GM12878 (cell line): Measurements from ENCODE around the gene VASH2. TPM values are rescaled to one million over a fixed set of nuclear protein-coding genes. Genes with fewer than 3 reads are reported as not detected.
A peak's percentile ranks its signal among the peaks of the same experiment; 100 is the strongest.

Experiments
- ATAC-seq: fragments of 200-7000 bp; cut with Tn5 transposase; 3 replicates; pipeline ENCODE4 v1.9.1; 2020; ENCODE audit warnings: mild to moderate bottlenecking, moderate library complexity
- BruUV-seq: library from RNA; stranded (reverse); fragments of 400-500 nt; replicated peaks from 2 replicates; lab custom pipeline; 2021; lab: Mats Ljungman, UMichigan
- CTCF ChIA-PET: fragments of 300-600 bp; sonication (Branson Sonifier 250); formaldehyde crosslinking; extraction: SDS; loops from one replicate; lab custom pipeline; 2021; ENCODE audit warnings: inconsistent platforms; lab: Yijun Ruan, JAX
- POLR2A ChIA-PET: fragments of 350-600 bp; formaldehyde crosslinking; extraction: SDS; loops from one replicate; lab custom pipeline; 2021; ENCODE audit warnings: inconsistent platforms; lab: Charles Lee
- RAD21 ChIA-PET: fragments of 300-600 bp; sonication (Branson Sonifier 250); formaldehyde crosslinking; loops from one replicate; lab custom pipeline; 2023; ENCODE audit warnings: antibody characterized with exemption; ENCODE audit not compliant: unreplicated experiment; lab: Charles Lee
- SMC1A ChIA-PET: fragments of 300-600 bp; sonication (Branson Sonifier 250); formaldehyde crosslinking; loops from one replicate; lab custom pipeline; 2023; ENCODE audit not compliant: unreplicated experiment, uncharacterized antibody; lab: Charles Lee
- DNase-seq: peaks from one replicate; pipeline ENCODE4 v3.0.0-alpha.2; 2011; ENCODE audit warnings: low read depth, low spot score
- FAIRE-seq: peaks from 3 replicates; lab custom pipeline; 2011; peaks lifted over from hg19 to GRCh38; lab: Jason Lieb, UNC
- H2AFZ ChIP-seq: 2 replicates; pipeline ENCODE4 v1.6.0; 2011; ENCODE audit warnings: low read depth, low read length, control low read depth; ENCODE audit not compliant: control insufficient read depth
- H3K27ac ChIP-seq: 2 replicates; pipeline ENCODE4 v1.5.1; 2011; ENCODE audit warnings: control low read depth; ENCODE audit not compliant: control insufficient read depth, insufficient read depth
- H3K27me3 ChIP-seq, 2 experiments: replicated peaks in 1 of 2; 2 replicates each; pipeline versions ENCODE4 v1.6.0 to v1.6.1; 2011; ENCODE audit warnings: low read length in 1 of 2; ENCODE audit not compliant: control insufficient read depth in 2 of 2, insufficient read depth in 2 of 2
- H3K36me3 ChIP-seq, 2 experiments: 2 replicates each; pipeline ENCODE4 v1.5.1; 2011; ENCODE audit warnings: low read length in 1 of 2; ENCODE audit not compliant: control insufficient read depth in 2 of 2, insufficient read depth in 2 of 2
- H3K4me1 ChIP-seq: 2 replicates; pipeline ENCODE4 v1.6.1; 2011; ENCODE audit warnings: mild to moderate bottlenecking, low read length, moderate library complexity, mixed read lengths; ENCODE audit not compliant: control insufficient read depth, insufficient read depth
- H3K4me2 ChIP-seq: 2 replicates; pipeline ENCODE4 v1.6.0; 2011; ENCODE audit warnings: control low read depth; ENCODE audit not compliant: control insufficient read depth, insufficient read depth
- H3K4me3 ChIP-seq: fragments of 200-600 bp; sonication (generic); 2 replicates; pipeline ENCODE4 v1.5.1; 2016
- H3K79me2 ChIP-seq: 2 replicates; pipeline ENCODE4 v1.6.0; 2011; ENCODE audit warnings: low read length; ENCODE audit not compliant: control insufficient read depth, insufficient read depth
- H3K9ac ChIP-seq: 2 replicates; pipeline ENCODE4 v1.8.0; 2011; ENCODE audit warnings: low read length, control low read depth, mixed read lengths; ENCODE audit not compliant: control insufficient read depth, insufficient read depth
- H3K9me3 ChIP-seq: replicated peaks from 3 replicates; pipeline ENCODE4 v1.5.1; 2011; ENCODE audit warnings: mild to moderate bottlenecking, low read length; ENCODE audit not compliant: control insufficient read depth, insufficient read depth
- H4K20me1 ChIP-seq: 2 replicates; pipeline ENCODE4 v1.6.0; 2011; ENCODE audit not compliant: control insufficient read depth, insufficient read depth
- CREB1 ChIP-seq: IDR thresholded peaks from 2 replicates; pipeline ENCODE4 v1.6.1; 2012; ENCODE audit warnings: low read depth, mild to moderate bottlenecking, inconsistent platforms
- IKZF2 ChIP-seq, 2 experiments: fragments of 450-650 bp; IDR thresholded peaks; 2 replicates each; pipeline ENCODE4 v1.6.1; 2017; ENCODE audit warnings: mild to moderate bottlenecking in 2 of 2, moderate library complexity in 2 of 2
- RELB ChIP-seq: fragments of 450-650 bp; IDR thresholded peaks from 2 replicates; pipeline ENCODE4 v1.6.1; 2017; ENCODE audit warnings: low read depth, mild to moderate bottlenecking, moderate library complexity
- WGBS: methylation state at CpG from one replicate; pipeline ENCODE4 v1.1.6; 2016; ENCODE audit warnings: low lambda C conversion rate; ENCODE audit not compliant: insufficient replicate concordance, insufficient coverage; ENCODE audit errors: missing lambda C conversion rate; 5-methylcytosine and 5-hydroxymethylcytosine counted together
- in situ Hi-C: fragments of 300-500 bp; cut with MboI; formaldehyde crosslinking; loops from 9 replicates; pipeline ENCODE4 v1.14.3; 2018; ENCODE audit warnings: mixed read lengths
- intact Hi-C: fragments of 100-400 bp; cut with micrococcal nuclease; formaldehyde crosslinking; loops from one replicate; pipeline ENCODE4 v1.14.2; 2022; ENCODE audit not compliant: unreplicated experiment
- polyA plus RNA-seq, 11 experiments: library from polyadenylated mRNA; depleted of rRNA in 4 of 11; unstranded in 6 of 11; stranded (reverse) in 5 of 11; fragments of >200 nt; fragmentation: Nextera tagmentation in 4 of 11; fragmentation: Illumina TruSeq in 1 of 11; extraction: Ambion mirVana in 4 of 11; extraction: Trizol in 1 of 11; gene quantifications; 1 replicate in 1 of 11; 2 replicates in 10 of 11; pipeline versions ENCODE4 v1.2.1 to v1.2.3, GENCODE V29; 2011 to 2016; ENCODE audit warnings: inconsistent platforms in 2 of 11, missing spikeins in 2 of 11, low read depth in 1 of 11
- total RNA-seq, 4 experiments: library from RNA; depleted of rRNA in 3 of 4; stranded (reverse); fragments of >200 nt in 3 of 4; fragmentation: Illumina TruSeq in 1 of 4; extraction: Trizol in 1 of 4; gene quantifications; 2 replicates each; pipeline versions ENCODE4 v1.2.1 to v1.2.3, GENCODE V29; 2013 to 2021
- TF ChIP-seq, protein P1 (sequence below): fragments of 450-650 bp; IDR thresholded peaks from 2 replicates; pipeline ENCODE4 v1.6.1; 2017; ENCODE audit warnings: mild to moderate bottlenecking, low read depth, inconsistent platforms; ENCODE audit not compliant: poor library complexity, severe bottlenecking

The VASH2 gene
- total and polyA plus RNA-seq, 10 of the 15 experiments (the other 5 are each of a cell fraction or from before 2014, with no cell fraction given), result 5.4 to 29.7 (median 21.7) TPM

DNA sequence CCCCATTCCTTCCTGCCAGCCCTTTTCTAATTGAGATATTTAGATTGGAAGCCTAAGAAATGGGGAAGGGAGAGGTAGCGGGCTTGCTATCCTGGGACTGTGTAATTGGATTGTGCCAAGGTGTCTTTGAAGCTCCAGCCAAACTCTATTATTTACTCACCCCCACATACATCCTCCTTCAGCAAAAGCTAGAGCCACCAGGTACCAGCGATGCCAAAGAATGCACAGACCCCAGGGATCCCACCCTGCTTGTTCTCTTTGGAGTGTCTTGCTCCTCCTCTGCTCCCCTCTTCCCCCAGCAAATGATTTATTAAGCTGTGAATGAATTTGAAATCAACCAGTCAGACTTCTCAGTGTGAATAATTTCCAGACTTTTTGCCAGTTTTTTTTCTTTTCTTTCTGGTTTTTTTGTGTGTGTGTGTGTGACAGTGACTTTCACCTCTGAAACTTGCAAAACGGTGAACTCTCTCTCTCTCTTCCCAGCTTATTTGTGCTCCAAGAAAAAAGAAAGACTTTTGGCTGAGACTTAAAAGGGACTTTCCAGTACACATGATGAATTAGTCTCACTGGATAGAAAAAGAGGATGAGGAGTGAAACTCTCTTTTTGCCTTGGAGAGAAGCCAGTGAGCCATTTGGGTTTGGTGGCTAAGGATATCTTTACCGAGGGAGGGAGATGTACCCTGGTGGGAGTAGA is 1.8 kb downstream of the VASH2 start:
- Histone ChIP-seq H3K4me1 (peaks cover 46% of the 10 kb centered on the region), H2AFZ (no peak overlapping the region), H3K9me3 (no peaks in the 10 kb centered on the region), H3K27me3 (no peaks in the 10 kb centered on the region), H3K27ac (peak overlapping the region; percentile 92), H3K36me3 (no peaks in the 10 kb centered on the region), H3K4me2 (peak overlapping the region; percentile 64), H4K20me1 (no peaks in the 10 kb centered on the region), H3K4me3 (peak overlapping the region; percentile 95), H3K79me2 (peaks cover 64% of the 10 kb centered on the region), H3K9ac (peak overlapping the region; percentile 77)
- ChIA-PET RAD21 (interaction anchor here (1.0 to 3.6 kb wide), 8 partner anchors 14 to 132 kb away, joined by 3 to 17 read pairs (median 6); partner anchors contain the start of gene FLVCR1), CTCF (interaction anchor here (0.7 to 2.6 kb wide), 9 partner anchors 16 to 874 kb away, joined by 3 to 17 read pairs (median 4); no protein-coding TSS in a partner anchor), POLR2A (interaction anchor here (0.7 to 7.4 kb wide), 14 partner anchors 13 to 161 kb away, joined by 3 to 55 read pairs (median 5); partner anchors contain the start of genes FLVCR1, NSL1 and TATDN3), SMC1A (interaction anchor here (0.8 to 6.1 kb wide), 10 partner anchors 12 to 91 kb away, joined by 3 to 75 read pairs (median 7); no protein-coding TSS in a partner anchor)
- peak in 1 of 2 experiments; percentile 11; a peak in 1 of 4 replicates for TF ChIP-seq IKZF2 (IDR thresholded peaks at IDR 0.05)
- peak; percentile 43; the same call in 1 of the 2 replicates for TF ChIP-seq RELB
- TF ChIP-seq, protein P1, sequence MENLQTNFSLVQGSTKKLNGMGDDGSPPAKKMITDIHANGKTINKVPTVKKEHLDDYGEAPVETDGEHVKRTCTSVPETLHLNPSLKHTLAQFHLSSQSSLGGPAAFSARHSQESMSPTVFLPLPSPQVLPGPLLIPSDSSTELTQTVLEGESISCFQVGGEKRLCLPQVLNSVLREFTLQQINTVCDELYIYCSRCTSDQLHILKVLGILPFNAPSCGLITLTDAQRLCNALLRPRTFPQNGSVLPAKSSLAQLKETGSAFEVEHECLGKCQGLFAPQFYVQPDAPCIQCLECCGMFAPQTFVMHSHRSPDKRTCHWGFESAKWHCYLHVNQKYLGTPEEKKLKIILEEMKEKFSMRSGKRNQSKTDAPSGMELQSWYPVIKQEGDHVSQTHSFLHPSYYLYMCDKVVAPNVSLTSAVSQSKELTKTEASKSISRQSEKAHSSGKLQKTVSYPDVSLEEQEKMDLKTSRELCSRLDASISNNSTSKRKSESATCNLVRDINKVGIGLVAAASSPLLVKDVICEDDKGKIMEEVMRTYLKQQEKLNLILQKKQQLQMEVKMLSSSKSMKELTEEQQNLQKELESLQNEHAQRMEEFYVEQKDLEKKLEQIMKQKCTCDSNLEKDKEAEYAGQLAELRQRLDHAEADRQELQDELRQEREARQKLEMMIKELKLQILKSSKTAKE, result peak; percentile 39
- no peak for TF ChIP-seq CREB1
- ATAC-seq (no peak), FAIRE-seq (no peak), DNase-seq (no peak)
- TSS peak; percentile 55 for BruUV-seq
- in situ Hi-C loops, result no loop called here
- 43% methylated on average over 4 of the region's 4 CpGs for WGBS
- intact Hi-C loops, result loop anchor here (5.0 kb wide), 2 partner anchors 45 to 340 kb away; no protein-coding TSS in a partner anchor
